ENCODE data around the gene CCDC85A.

Gene CCDC85A

GRCh38 chr2:56297671-56298070 lies 113.9 kb downstream of the CCDC85A start:
- DNase-seq (ENCODE audit: low spot score) = no peak

GRCh38 chr2:56299171-56299691 lies 115.4 kb downstream of the CCDC85A start:
- no peak for DNase-seq (ENCODE audit: low spot score)

- no peak for DNase-seq (ENCODE audit: low spot score)
Measured at GRCh38 chr2:56309626-56310170, 125.9 kb downstream of the CCDC85A start.

GRCh38 chr2:56313500-56313921 lies 129.7 kb downstream of the CCDC85A start:
- no peak for DNase-seq (ENCODE audit: low spot score)

GRCh38 chr2:56314371-56314770 lies 130.6 kb downstream of the CCDC85A start:
- DNase-seq (ENCODE audit: low spot score) = no peak

- DNase-seq (ENCODE audit: low spot score) = no peak
Measured at GRCh38 chr2:56314796-56315195, 131.0 kb downstream of the CCDC85A start.

- no peak for DNase-seq (ENCODE audit: low spot score)
Measured at GRCh38 chr2:56315376-56315775, 131.6 kb downstream of the CCDC85A start.

- DNase-seq (ENCODE audit: low spot score) = no peak
Measured at GRCh38 chr2:56316011-56316410, 132.2 kb downstream of the CCDC85A start.

GRCh38 chr2:56318147-56318546 lies 134.4 kb downstream of the CCDC85A start:
- no peak for DNase-seq (ENCODE audit: low spot score)

- no peak for DNase-seq (ENCODE audit: low spot score)
Measured at GRCh38 chr2:56325661-56326345, 142.0 kb downstream of the CCDC85A start.

GRCh38 chr2:56326346-56326741 lies 142.6 kb downstream of the CCDC85A start:
- no peak for DNase-seq (ENCODE audit: low spot score)

GRCh38 chr2:56331810-56332209 lies 148.0 kb downstream of the CCDC85A start:
- DNase-seq (ENCODE audit: low spot score) = no peak

GRCh38 chr2:56333812-56334485 lies 150.2 kb downstream of the CCDC85A start:
- no peak for DNase-seq (ENCODE audit: low spot score)

GRCh38 chr2:56334622-56335021 lies 150.8 kb downstream of the CCDC85A start:
- DNase-seq (ENCODE audit: low spot score) = no peak

GRCh38 chr2:56335101-56335500 lies 151.3 kb downstream of the CCDC85A start:
- DNase-seq (ENCODE audit: low spot score) = no peak

- DNase-seq (ENCODE audit: low spot score) = no peak
Measured at GRCh38 chr2:56337342-56337741, 153.6 kb downstream of the CCDC85A start.

GRCh38 chr2:56338232-56338631 lies 154.4 kb downstream of the CCDC85A start:
- no peak for DNase-seq (ENCODE audit: low spot score)

GRCh38 chr2:56344771-56345170 lies 161.0 kb downstream of the CCDC85A start:
- no peak for DNase-seq (ENCODE audit: low spot score)

- DNase-seq (ENCODE audit: low spot score) = no peak
Measured at GRCh38 chr2:56347881-56348280, 164.1 kb downstream of the CCDC85A start.

GRCh38 chr2:56348392-56349210 lies 164.8 kb downstream of the CCDC85A start:
- no peak for DNase-seq (ENCODE audit: low spot score)

- DNase-seq (ENCODE audit: low spot score) = no peak
Measured at GRCh38 chr2:56357655-56358295, 174.0 kb downstream of the CCDC85A start.

- DNase-seq (ENCODE audit: low spot score) = no peak
Measured at GRCh38 chr2:56361844-56362243, 178.1 kb downstream of the CCDC85A start.
